Duodenal mucosa (tissue), 2 donors: ENCODE results near the gene CASQ2.

Experiments used
- H3K27ac ChIP-seq: one replicate; pipeline ENCODE4 v1.7.0; 2013; ENCODE audit warnings: low read depth, low read length
- H3K27me3 ChIP-seq, 2 donors: one replicate each; pipeline ENCODE4 v1.7.0; 2013; ENCODE audit warnings: low read length in 2 of 2, control low read depth in 1 of 2; ENCODE audit not compliant: insufficient read depth in 2 of 2, control insufficient read depth in 1 of 2
- H3K36me3 ChIP-seq, 2 donors: one replicate each; pipeline ENCODE4 v1.7.0; 2013; ENCODE audit warnings: low read length in 2 of 2, control low read depth in 1 of 2; ENCODE audit not compliant: insufficient read depth in 2 of 2, control insufficient read depth in 1 of 2
- H3K4me1 ChIP-seq, 2 donors: one replicate each; pipeline ENCODE4 v1.7.0; 2013; ENCODE audit warnings: low read length in 2 of 2, control low read depth in 1 of 2; ENCODE audit not compliant: insufficient read depth in 2 of 2, control insufficient read depth in 1 of 2
- H3K4me3 ChIP-seq, 2 donors: one replicate each; pipeline ENCODE4 v1.7.0; 2013; ENCODE audit warnings: low read length in 2 of 2, low read depth in 1 of 2
- H3K9ac ChIP-seq, 2 donors: one replicate each; pipeline ENCODE4 v1.7.0; 2013; ENCODE audit warnings: low read length in 2 of 2, low read depth in 1 of 2
- H3K9me3 ChIP-seq, 2 donors: one replicate each; pipeline ENCODE4 v1.7.0; 2013; ENCODE audit warnings: low read length in 2 of 2, control low read depth in 1 of 2; ENCODE audit not compliant: control insufficient read depth in 1 of 2

Gene CASQ2

GRCh38 chr1:115655916-115656315 lies 112.6 kb downstream of the CASQ2 start:
- H3K4me3 ChIP-seq: no peak overlapping the region
- no peak overlapping the region for H3K9ac ChIP-seq
- peaks cover 0 to 45% of the 10 kb centered on the region in 2 donors for H3K36me3 ChIP-seq
- no peaks in the 10 kb centered on the region for H3K27me3 ChIP-seq
- no peak overlapping the region for H3K27ac ChIP-seq
- H3K9me3 ChIP-seq: no peaks in the 10 kb centered on the region
- H3K4me1 ChIP-seq: no peaks in the 10 kb centered on the region

DNA sequence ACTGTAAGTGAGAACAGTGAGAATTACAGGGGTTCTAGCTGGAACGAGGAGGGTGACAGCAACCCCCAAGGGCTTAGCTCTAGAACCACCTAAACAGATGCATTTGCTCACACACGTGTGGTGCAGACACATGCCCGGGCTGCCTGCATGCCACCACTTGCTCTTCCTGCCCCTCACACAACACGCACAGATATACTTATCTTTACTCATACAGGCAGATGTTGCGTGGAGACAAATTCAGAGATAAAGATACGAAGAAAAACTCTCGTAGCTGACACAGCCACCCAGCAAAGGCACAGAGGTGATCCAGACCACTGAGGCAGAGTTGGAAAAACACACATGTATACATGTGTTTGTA lies 113.2 kb downstream of the CASQ2 start:
- no peak overlapping the region for H3K27ac ChIP-seq

GRCh38 chr1:115654663-115655305 lies 113.7 kb downstream of the CASQ2 start:
- no peak overlapping the region for H3K4me3 ChIP-seq
- peaks cover 4 to 6% of the 10 kb centered on the region in 2 donors for H3K4me1 ChIP-seq
- H3K9me3 ChIP-seq: no peaks in the 10 kb centered on the region
- no peak overlapping the region for H3K27ac ChIP-seq
- H3K9ac ChIP-seq: no peak overlapping the region
- H3K27me3 ChIP-seq: no peaks in the 10 kb centered on the region
- peaks cover 0 to 35% of the 10 kb centered on the region in 2 donors for H3K36me3 ChIP-seq

More for the DNA sequence above, 113.2 kb downstream of the CASQ2 start:
- Histone ChIP-seq H3K9ac (no peak overlapping the region), H3K27me3 (no peaks in the 10 kb centered on the region), H3K36me3 (peaks cover 0 to 39% of the 10 kb centered on the region in 2 donors), H3K4me1 (peaks cover 0 to under 1% of the 10 kb centered on the region in 2 donors), H3K4me3 (no peak overlapping the region), H3K9me3 (no peaks in the 10 kb centered on the region)

GRCh38 chr1:115654125-115654524 lies 114.4 kb downstream of the CASQ2 start:
- Histone ChIP-seq H3K9ac (no peak overlapping the region), H3K9me3 (no peaks in the 10 kb centered on the region), H3K4me1 (peaks cover 11 to 12% of the 10 kb centered on the region in 2 donors), H3K4me3 (no peak overlapping the region), H3K27ac (no peak overlapping the region), H3K27me3 (no peaks in the 10 kb centered on the region), H3K36me3 (peaks cover 0 to 32% of the 10 kb centered on the region in 2 donors)

GRCh38 chr1:115652236-115652788 lies 116.2 kb downstream of the CASQ2 start:
- Histone ChIP-seq H3K9ac (no peak overlapping the region), H3K36me3 (peaks cover 0 to 18% of the 10 kb centered on the region in 2 donors), H3K9me3 (no peaks in the 10 kb centered on the region), H3K4me3 (no peak overlapping the region), H3K27ac (no peak overlapping the region), H3K27me3 (no peaks in the 10 kb centered on the region), H3K4me1 (peaks cover 21 to 26% of the 10 kb centered on the region in 2 donors)

DNA sequence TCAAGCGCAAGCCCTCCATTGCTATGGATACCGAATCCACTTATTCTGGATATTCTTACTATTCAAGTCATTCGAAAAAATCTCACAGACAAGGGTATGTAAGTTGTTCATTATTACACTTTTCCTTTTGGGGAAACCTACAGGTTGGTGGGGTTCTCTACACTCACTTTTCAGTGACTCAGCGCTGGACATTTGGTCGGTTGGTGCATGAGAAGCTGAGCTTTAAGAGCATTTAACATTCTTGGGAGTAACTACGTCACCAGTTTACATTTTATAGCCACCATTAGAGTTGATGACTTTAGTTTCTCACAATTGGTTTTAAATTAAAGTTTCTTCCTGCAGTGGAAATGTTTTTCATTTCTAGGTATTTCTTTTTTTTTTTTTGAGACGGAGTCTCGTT lies 117.1 kb downstream of the CASQ2 start:
- Histone ChIP-seq H3K27me3 (no peaks in the 10 kb centered on the region), H3K36me3 (peaks cover 0 to 18% of the 10 kb centered on the region in 2 donors), H3K9ac (no peak overlapping the region), H3K27ac (no peak overlapping the region), H3K4me3 (no peak overlapping the region), H3K9me3 (no peaks in the 10 kb centered on the region), H3K4me1 (peaks cover 26 to 35% of the 10 kb centered on the region in 2 donors)

- Histone ChIP-seq H3K4me1 (peaks cover 26 to 35% of the 10 kb centered on the region in 2 donors), H3K27me3 (no peaks in the 10 kb centered on the region), H3K27ac (no peak overlapping the region), H3K9me3 (no peaks in the 10 kb centered on the region), H3K4me3 (no peak overlapping the region), H3K36me3 (peaks cover 0 to 18% of the 10 kb centered on the region in 2 donors), H3K9ac (no peak overlapping the region)
Measured at GRCh38 chr1:115650961-115651360, 117.6 kb downstream of the CASQ2 start.
